ELR (cell line): ENCODE results near the gene AGA.

ENCODE experiments used
- DNase-seq: peaks from one replicate; pipeline ENCODE4 v3.0.0-alpha.2; 2015; ENCODE audit warnings: low read depth

Gene AGA

GRCh38 chr4:177441803-177442622 is at the start of gene AGA:
Gene AGA (minus strand): TSS chr4:177442437. CDS start chr4:177442375, 62 bp downstream.
- DNase-seq = peak; percentile 94

GRCh38 chr4:177492022-177492421 is 49.8 kb upstream of the AGA start:
- DNase-seq = peak; percentile 53

GRCh38 chr4:177490769-177491168 is 48.5 kb upstream of the AGA start:
- DNase-seq = no peak

- peak; percentile 64 for DNase-seq
Observed at GRCh38 chr4:177489471-177490246, 47.4 kb upstream of the AGA start.

- DNase-seq = peak; percentile 37
Observed at GRCh38 chr4:177487977-177488376, 45.7 kb upstream of the AGA start.

- peak; percentile 93 for DNase-seq
Observed at GRCh38 chr4:177485528-177485927, 43.3 kb upstream of the AGA start.

- peak; percentile 96 for DNase-seq
Observed at GRCh38 chr4:177484613-177485021, 42.4 kb upstream of the AGA start.

- no peak for DNase-seq
Observed at GRCh38 chr4:177483760-177484159, 41.5 kb upstream of the AGA start.

GRCh38 chr4:177483271-177483670 is 41.0 kb upstream of the AGA start:
- peak; percentile 57 for DNase-seq

- no peak for DNase-seq
Observed at GRCh38 chr4:177482367-177482766, 40.1 kb upstream of the AGA start.

GRCh38 chr4:177480795-177481194 is 38.6 kb upstream of the AGA start:
- DNase-seq = peak; percentile 93

- DNase-seq = no peak
Observed at GRCh38 chr4:177479063-177479462, 36.8 kb upstream of the AGA start.

- DNase-seq = no peak
Observed at GRCh38 chr4:177478496-177478895, 36.3 kb upstream of the AGA start.

- DNase-seq = no peak
Observed at GRCh38 chr4:177473991-177474390, 31.8 kb upstream of the AGA start.

- DNase-seq = peak; percentile 91
Observed at GRCh38 chr4:177464026-177464425, 21.8 kb upstream of the AGA start.

- DNase-seq = peak; percentile 79
Observed at GRCh38 chr4:177461606-177462005, 19.4 kb upstream of the AGA start.

GRCh38 chr4:177460460-177460859 is 18.2 kb upstream of the AGA start:
- no peak for DNase-seq

GRCh38 chr4:177455561-177455970 is 13.3 kb upstream of the AGA start:
- no peak for DNase-seq

GRCh38 chr4:177453116-177453515 is 10.9 kb upstream of the AGA start:
- DNase-seq = no peak

- DNase-seq = no peak
Observed at GRCh38 chr4:177451108-177451500, 8.9 kb upstream of the AGA start.

GRCh38 chr4:177450426-177451107 is 8.3 kb upstream of the AGA start:
- peak; percentile 45 for DNase-seq

- DNase-seq = peak; percentile 74
Observed at GRCh38 chr4:177448850-177449249, 6.6 kb upstream of the AGA start.
